HG02870 (cell line): ENCODE data around the gene SLC25A22.

Experiments used
- ATAC-seq: cut with Tn5 transposase; IDR thresholded peaks from one replicate; pipeline ENCODE4 v1.9.1; 2021; ENCODE audit warnings: mild to moderate bottlenecking, moderate library complexity; ENCODE audit not compliant: unreplicated experiment

The SLC25A22 gene

GRCh38 chr11:774873-775592, 23.0 kb downstream of the SLC25A22 start:
- ATAC-seq = no peak

- ATAC-seq = no peak
Observed at GRCh38 chr11:773830-774229, 24.3 kb downstream of the SLC25A22 start.

DNA sequence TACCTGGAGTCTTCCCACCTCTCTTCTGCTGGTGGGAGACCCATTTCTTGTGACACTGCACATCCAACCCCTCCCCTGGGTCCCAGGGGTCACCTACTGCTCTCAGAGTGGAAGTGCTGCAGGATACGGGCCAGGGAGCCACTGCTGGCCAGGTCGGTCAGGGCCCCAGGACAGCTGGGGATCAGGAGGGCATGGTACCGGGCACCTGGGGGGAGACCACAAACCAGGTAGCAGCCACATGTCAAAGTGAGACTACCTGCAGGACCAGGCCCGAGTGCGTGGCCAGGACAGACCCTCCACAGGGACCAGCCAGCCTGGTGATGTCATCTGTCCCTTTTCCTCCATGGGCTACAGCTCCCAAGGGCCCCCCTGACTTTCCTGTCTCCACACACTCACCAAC, 24.7 kb downstream of the SLC25A22 start:
- no peak for ATAC-seq

DNA sequence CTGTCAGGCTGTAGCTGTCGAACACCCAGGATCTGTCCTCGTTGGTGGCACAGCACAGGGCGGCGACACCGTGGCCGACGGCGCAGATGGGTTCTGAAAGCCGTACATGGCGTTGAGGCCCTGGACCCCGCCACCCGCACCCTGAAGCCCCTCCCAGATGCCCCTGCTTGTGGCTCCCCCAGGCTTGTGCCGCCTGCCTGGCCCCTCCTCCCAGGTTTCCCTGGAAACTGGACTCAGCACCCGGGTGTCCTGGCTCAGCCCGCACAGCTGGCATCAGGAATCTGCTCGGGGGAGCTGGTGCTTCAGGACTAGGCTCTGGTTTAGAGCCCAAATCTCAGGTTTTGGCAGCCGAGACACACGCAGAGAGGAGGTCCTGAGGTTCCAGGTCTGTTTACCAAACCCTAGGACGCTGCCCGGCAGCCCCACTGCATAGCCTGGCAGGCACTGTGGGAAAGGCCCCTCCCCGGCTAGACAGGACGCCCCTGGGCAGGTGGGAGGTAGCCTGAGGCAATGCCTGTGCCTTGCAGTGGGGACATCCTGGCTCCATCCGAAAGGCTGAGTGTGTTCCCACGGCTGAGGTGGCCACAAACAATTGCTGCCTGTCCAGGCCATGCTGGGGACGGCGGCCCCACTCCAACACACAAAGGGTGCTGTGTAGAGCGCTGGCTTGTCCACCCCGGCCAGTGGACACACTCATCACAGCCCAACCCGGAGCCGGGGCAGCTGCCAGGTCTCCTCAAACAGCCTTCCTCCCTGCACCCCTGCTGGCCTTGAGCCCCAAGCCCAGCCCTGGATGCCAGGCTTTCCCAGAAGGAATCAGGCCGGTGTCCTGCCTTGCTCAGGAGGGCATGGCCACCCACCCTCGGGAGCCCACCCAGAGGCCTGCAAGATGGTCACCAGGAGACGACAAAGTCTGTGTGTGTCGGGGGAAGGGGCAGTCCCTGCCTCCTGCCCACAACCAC, 25.4 kb downstream of the SLC25A22 start:
- ATAC-seq = no peak

DNA sequence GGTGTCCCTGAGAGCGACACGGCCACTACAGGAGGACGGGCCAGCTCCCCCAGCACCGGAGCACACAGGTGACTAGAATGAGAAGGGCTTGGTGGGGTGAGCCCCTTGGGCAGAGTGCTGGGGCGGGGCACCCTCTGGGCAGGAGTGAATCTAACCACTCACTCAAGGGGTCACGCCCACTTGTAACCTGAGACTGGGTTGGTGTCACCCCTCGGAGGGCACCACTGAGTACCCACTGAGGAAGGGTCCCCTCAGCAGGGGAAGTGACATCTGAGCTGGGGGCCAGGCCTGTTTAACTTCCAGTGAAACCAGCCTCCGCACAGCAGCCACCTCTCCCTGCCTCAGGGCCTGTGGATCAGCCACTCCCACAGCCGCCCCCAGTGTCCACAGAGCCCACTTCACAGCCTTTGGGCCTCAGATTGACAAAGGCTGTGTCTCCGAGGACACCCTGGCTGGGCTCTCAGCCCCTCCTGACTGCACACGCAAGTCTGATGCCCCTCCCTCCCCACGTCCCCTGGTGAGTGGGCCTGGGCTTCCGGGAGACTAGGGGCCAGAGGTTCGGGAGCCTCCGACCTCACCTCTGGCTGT, 26.4 kb downstream of the SLC25A22 start:
- ATAC-seq = no peak

- ATAC-seq = no peak
Observed at GRCh38 chr11:770642-771616, 27.2 kb downstream of the SLC25A22 start.

DNA sequence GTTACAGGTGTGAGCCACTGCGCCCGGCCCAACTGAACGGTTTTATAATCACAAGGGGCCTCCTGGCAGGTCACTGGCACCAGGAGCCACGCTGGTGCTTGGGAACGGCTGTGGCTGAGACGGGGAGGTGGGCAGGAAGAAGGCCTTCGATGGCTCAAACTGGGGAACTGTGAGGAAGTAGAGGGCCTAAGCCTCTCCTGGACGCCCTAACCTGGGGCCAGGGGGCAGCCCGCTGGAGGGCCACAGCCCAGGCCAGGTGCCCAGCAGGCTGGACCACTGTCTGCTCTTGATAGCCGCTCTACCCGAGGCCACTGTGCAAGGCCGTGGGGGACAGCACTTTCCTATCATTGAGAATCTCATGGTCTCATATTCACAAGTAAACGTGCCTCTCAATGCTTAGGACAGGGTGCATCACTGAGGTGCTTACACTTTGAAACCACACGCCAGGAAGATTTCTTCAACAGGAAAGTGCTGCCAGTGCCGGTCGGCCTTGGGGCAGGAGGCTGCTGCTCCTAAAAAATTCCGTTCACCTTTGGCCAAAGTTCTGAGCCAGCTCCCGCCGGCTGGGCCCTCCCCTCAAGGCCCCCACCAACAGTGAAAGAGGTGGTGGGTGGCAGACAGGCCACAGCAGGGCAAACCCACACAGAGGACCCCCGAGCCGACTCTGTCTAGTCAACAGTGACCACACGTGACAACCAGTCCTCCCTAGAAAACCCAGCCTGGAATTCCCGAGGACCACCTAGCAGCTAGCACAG, 28.0 kb downstream of the SLC25A22 start:
- no peak for ATAC-seq

- ATAC-seq = no peak
Observed at GRCh38 chr11:767238-767637, 30.8 kb downstream of the SLC25A22 start.

- ATAC-seq = no peak
Observed at GRCh38 chr11:766936-767210, 31.2 kb downstream of the SLC25A22 start.

- ATAC-seq = no peak
Observed at GRCh38 chr11:766106-766935, 31.8 kb downstream of the SLC25A22 start.

DNA sequence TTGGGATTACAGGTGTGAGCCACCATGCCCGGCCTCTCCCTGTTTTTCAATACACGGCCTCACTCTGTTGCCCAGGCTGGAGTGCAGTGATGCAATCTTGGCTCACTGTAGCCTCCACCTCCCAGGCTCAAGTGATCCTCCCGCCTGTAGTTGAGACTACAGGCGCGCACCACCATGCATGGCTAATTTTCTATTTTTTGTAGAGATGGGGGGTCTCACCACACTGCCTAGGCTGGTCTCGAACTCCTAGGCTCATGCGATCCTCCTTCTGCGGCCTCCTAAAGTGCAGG, 32.3 kb downstream of the SLC25A22 start:
- no peak for ATAC-seq

DNA sequence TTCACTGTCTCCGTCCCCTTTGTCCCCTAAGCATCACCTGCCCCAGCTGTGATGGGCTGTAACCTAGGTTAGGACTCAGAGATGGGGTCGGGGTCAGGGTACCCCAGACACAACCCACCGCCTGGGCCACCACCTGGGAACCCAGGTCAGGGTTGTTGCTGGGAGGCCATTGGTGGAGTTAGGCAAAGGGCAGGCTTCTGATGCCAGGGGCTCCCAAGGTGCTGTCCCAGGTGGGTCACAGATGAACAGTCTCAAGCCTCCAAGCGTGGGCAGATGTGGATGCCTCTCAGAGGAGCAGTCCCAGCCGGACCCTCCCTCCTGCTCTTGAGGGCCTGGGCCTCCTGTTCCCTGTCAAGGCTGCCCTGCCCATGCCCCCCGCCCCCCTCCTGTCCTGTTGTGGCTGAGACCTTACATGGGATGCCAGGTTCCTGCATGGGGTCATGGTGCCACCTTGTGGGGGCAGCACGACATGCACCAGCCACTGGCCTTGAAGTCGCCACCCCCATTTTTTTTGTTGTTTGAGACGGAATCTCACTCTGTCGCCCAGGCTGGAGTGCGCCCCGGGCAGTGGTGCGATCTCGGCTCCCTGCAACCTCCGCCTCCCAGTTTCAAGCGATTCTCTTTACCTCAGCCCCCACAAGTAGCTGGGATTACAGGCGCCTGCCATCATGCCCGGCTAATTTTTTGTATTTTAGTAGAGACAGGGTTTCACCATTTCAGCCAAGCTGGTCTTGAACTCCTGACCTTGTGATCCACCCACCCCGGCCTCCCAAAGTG, 32.9 kb downstream of the SLC25A22 start:
- ATAC-seq = no peak

DNA sequence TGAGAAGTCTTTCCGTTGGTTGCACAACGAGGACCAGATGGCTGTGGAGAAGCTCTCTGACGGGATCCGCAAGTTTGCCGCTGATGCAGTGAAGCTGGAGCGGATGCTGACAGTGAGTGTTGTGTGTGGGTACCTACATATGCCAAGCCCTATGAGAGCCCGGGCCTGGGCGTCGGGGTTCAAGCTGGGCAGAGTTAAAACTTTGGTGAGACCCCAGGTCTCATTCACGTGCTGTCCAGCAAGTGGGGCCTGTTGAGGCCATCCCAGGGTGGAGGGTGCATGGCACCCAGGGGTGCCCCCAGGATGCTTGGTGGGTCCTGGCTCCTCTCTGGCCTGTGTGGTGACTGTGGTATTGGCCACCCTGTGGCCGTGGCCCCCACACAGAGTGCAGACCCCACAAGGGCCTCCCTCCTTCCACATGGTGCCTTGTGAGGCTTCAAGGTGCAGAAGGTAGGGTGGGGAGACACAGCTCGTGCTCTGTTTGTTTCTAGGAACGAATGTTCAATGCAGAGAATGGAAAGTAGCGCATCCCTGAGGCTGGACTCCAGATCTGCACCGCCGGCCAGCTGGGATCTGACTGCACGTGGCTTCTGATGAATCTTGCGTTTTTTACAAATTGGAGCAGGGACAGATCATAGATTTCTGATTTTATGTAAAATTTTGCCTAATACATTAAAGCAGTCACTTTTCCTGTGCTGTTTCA, 33.6 kb downstream of the SLC25A22 start:
- no peak for ATAC-seq

DNA sequence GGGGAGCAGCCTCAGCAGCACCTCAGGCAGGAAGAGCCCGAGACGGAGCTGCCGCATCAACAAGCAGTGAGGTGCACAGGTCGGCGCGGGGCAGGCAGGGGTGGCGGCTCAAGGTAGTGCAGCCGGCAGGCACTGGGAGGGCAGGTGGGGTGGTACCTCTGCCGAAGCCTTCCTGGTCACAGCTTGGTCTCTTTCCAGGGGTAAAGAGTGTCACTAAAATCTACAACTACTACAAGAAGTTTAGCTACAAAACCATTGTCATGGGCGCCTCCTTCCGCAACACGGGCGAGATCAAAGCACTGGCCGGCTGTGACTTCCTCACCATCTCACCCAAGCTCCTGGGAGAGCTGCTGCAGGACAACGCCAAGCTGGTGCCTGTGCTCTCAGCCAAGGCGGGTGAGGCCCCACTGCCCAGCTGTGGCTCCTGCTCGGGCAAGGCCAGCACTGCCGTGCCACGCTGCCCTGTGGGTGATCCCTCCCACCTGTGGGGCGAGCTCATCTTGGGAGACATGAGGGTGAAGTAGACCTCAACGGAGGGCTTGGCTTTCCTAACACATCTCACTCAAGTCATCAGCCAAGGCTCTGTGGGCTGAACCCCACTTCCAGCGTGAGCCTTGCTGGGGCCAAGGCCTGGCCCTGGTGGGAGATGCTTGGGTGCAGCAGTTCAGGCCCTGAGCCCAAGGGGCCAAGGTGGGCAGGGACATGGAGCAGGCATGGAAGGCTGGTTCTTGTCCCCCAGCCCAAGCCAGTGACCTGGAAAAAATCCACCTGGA, 34.3 kb downstream of the SLC25A22 start:
- ATAC-seq = no peak

- no peak for ATAC-seq
Observed at GRCh38 chr11:763073-763463, 35.0 kb downstream of the SLC25A22 start.

GRCh38 chr11:762421-763072, 35.5 kb downstream of the SLC25A22 start:
- no peak for ATAC-seq
